Stomach (tissue), 4 donors: ENCODE data around the gene SBF2.

Source experiments
- POLR2AphosphoS5 ChIP-seq, 3 donors: sonication (generic); formaldehyde crosslinking; IDR thresholded peaks; one replicate each; pipeline ENCODE4 v1.6.1; 2016; ENCODE audit warnings: antibody characterized with exemption in 3 of 3
- TF ChIP-seq, protein P1 (sequence below), 7 experiments: fragments of 450-650 bp in 4 of 7; fragments of 200-600 bp in 3 of 7; sonication (generic) in 3 of 7; IDR thresholded peaks; one replicate each; pipeline ENCODE4 v1.5.1; 2016 to 2019; ENCODE audit warnings: antibody characterized with exemption in 7 of 7, control low read depth in 2 of 7, mild to moderate bottlenecking in 1 of 7

- TF ChIP-seq, protein P1, sequence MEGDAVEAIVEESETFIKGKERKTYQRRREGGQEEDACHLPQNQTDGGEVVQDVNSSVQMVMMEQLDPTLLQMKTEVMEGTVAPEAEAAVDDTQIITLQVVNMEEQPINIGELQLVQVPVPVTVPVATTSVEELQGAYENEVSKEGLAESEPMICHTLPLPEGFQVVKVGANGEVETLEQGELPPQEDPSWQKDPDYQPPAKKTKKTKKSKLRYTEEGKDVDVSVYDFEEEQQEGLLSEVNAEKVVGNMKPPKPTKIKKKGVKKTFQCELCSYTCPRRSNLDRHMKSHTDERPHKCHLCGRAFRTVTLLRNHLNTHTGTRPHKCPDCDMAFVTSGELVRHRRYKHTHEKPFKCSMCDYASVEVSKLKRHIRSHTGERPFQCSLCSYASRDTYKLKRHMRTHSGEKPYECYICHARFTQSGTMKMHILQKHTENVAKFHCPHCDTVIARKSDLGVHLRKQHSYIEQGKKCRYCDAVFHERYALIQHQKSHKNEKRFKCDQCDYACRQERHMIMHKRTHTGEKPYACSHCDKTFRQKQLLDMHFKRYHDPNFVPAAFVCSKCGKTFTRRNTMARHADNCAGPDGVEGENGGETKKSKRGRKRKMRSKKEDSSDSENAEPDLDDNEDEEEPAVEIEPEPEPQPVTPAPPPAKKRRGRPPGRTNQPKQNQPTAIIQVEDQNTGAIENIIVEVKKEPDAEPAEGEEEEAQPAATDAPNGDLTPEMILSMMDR (IDR thresholded peaks at IDR 0.05): no peak
- TF ChIP-seq POLR2AphosphoS5 (IDR thresholded peaks at IDR 0.05): no peak
These were observed 546.8 kb downstream of the SBF2 start for GRCh38 chr11:9747229-9747628.
